Suprapubic skin (tissue), 4 donors: Measurements from ENCODE around the gene BORCS6. TPM values are rescaled to one million over a fixed set of nuclear protein-coding genes. Genes with fewer than 3 reads are reported as not detected.

Experiments used
- DNase-seq, 2 donors: peaks; one replicate each; pipeline ENCODE4 v3.0.0-alpha.2; 2019; ENCODE audit warnings: low spot score in 2 of 2
- H3K27ac ChIP-seq: fragments of 200-600 bp; sonication (generic); one replicate; pipeline ENCODE4 v1.5.1; 2019
- H3K27me3 ChIP-seq: fragments of 200-600 bp; sonication (generic); one replicate; pipeline ENCODE4 v1.5.1; 2019
- H3K36me3 ChIP-seq: fragments of 200-600 bp; sonication (generic); one replicate; pipeline ENCODE4 v1.5.1; 2019
- H3K4me1 ChIP-seq: fragments of 200-600 bp; sonication (generic); one replicate; pipeline ENCODE4 v1.5.1; 2019
- H3K4me3 ChIP-seq: fragments of 200-600 bp; sonication (generic); one replicate; pipeline ENCODE4 v1.5.1; 2019; ENCODE audit warnings: mild to moderate bottlenecking
- H3K9me3 ChIP-seq: fragments of 200-600 bp; sonication (generic); one replicate; pipeline ENCODE4 v1.5.1; 2019
- EP300 ChIP-seq: sonication (generic); formaldehyde crosslinking; IDR thresholded peaks from one replicate; pipeline ENCODE4 v1.6.1; 2017; ENCODE audit warnings: antibody characterized with exemption
- POLR2A ChIP-seq, 2 donors: fragments of 450-650 bp; IDR thresholded peaks; one replicate each; pipeline ENCODE4 v1.6.1; 2017; ENCODE audit warnings: antibody characterized with exemption in 2 of 2, mild to moderate bottlenecking in 2 of 2, moderate library complexity in 2 of 2
- POLR2AphosphoS5 ChIP-seq, 3 donors: sonication (generic); formaldehyde crosslinking; IDR thresholded peaks; one replicate each; pipeline ENCODE4 v1.6.1; 2017; ENCODE audit warnings: antibody characterized with exemption in 3 of 3
- WGBS: methylation state at CpG from one replicate; pipeline ENCODE4 v1.1.5; 2018; 5-methylcytosine and 5-hydroxymethylcytosine counted together
- total RNA-seq, 4 donors: library from RNA; depleted of rRNA; stranded (reverse); fragments of >200 nt; gene quantifications; one replicate each; pipeline ENCODE4 v1.1.0, GENCODE V29; 2016
- TF ChIP-seq, protein P1 (sequence below), 2 donors: fragments of 200-600 bp in 1 of 2; fragments of 450-650 bp in 1 of 2; sonication (generic) in 1 of 2; IDR thresholded peaks; one replicate each; pipeline ENCODE4 v1.5.1; 2016 to 2019; ENCODE audit warnings: antibody characterized with exemption in 2 of 2, mild to moderate bottlenecking in 1 of 2, moderate library complexity in 1 of 2

Gene BORCS6
- total RNA-seq, 4 donors from 2014 or later: 8.1 to 10.6 (median 9.9) TPM

DNA sequence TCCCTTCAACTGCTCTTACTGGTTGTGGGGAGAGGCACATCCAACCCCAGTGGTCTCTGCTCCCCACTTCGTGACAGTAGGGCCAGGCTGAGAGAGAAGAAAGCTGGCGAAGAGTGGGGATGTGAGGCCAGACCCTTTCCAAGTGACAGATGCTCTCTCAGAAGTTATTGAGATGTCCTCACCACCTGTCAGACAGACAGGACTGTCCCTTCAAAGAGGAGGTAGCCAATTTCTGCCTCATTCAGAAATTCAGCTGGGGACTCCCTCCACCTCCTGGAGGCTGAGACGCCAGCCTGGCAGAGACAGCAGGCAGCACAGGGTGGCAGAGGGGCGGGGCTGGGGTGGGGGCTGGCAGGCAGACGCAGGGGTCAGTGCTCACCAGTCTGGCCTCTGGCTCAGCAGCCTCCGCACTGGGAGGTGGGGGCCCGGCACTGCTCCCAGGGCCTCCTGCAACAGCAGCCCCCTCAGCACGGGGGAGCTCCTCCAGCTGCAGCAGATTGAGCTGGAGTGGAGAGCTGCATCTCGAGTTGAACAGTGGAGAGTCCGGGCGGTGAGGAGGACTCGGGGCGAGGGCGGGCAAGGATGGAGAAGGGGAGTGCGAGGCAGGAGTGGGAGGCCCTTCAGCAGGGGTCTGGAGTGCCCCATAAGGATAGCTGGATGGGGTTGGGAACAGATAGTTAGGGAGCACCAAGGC, 46.9 kb downstream of the BORCS6 start:
- DNase-seq: peak in 1 of 2 donors; percentile 76
- 85% methylated on average over 11 of the region's 15 CpGs for WGBS
- H3K9me3 ChIP-seq: no peaks in the 10 kb centered on the region
- peaks cover 87% of the 10 kb centered on the region for H3K36me3 ChIP-seq
- TF ChIP-seq, protein P1, sequence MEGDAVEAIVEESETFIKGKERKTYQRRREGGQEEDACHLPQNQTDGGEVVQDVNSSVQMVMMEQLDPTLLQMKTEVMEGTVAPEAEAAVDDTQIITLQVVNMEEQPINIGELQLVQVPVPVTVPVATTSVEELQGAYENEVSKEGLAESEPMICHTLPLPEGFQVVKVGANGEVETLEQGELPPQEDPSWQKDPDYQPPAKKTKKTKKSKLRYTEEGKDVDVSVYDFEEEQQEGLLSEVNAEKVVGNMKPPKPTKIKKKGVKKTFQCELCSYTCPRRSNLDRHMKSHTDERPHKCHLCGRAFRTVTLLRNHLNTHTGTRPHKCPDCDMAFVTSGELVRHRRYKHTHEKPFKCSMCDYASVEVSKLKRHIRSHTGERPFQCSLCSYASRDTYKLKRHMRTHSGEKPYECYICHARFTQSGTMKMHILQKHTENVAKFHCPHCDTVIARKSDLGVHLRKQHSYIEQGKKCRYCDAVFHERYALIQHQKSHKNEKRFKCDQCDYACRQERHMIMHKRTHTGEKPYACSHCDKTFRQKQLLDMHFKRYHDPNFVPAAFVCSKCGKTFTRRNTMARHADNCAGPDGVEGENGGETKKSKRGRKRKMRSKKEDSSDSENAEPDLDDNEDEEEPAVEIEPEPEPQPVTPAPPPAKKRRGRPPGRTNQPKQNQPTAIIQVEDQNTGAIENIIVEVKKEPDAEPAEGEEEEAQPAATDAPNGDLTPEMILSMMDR (IDR thresholded peaks at IDR 0.05): no peak
- no peak for TF ChIP-seq POLR2AphosphoS5 (IDR thresholded peaks at IDR 0.05)
- TF ChIP-seq EP300: no peak
- H3K27ac ChIP-seq: no peak overlapping the region
- H3K4me1 ChIP-seq: peaks cover 37% of the 10 kb centered on the region
- H3K4me3 ChIP-seq: no peak overlapping the region
- H3K27me3 ChIP-seq: no peaks in the 10 kb centered on the region

DNA sequence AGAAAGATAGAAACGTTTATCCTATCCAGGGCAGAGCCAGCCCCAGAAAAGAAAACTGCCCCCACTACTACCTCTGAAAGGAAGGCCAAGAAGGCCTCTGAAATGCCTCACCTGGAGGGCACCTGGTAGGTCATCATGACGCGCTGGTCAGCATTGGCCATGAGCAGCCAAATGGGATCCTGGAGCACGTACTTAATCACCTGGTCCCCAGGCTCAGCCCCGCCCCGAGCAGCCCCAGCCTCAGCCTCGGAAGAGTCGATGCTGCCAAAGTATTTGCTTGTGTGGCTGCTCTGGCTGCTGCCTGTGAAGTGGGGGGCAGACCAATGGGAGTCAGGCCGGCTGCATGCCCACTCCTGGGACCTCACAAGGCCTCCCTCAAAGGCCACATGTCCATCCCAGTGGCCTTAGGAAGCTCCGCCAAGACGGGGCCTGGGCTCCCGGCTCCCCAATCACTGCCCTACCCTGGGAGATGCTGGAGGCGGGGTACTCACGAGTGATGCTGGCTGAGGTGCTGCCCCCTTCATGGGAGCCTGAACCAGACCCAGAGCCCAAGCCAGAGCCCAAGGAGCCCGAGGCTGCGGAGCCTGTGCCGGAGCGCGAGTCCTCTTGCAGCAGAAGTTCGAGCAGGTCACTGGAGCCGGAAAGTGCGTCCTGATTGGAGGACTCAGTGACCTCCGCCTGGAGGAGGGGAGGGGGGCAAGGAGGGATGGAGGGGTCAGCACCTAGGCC, 47.7 kb downstream of the BORCS6 start:
- H3K4me1 ChIP-seq: peaks cover 36% of the 10 kb centered on the region
- H3K9me3 ChIP-seq: no peaks in the 10 kb centered on the region
- H3K36me3 ChIP-seq: peaks cover 80% of the 10 kb centered on the region
- 78% methylated on average over 7 of the region's 23 CpGs for WGBS
- no peak overlapping the region for H3K4me3 ChIP-seq
- no peaks in the 10 kb centered on the region for H3K27me3 ChIP-seq
- peak in 1 of 2 donors; percentile 82 for DNase-seq
- no peak overlapping the region for H3K27ac ChIP-seq
- TF ChIP-seq POLR2A (IDR thresholded peaks at IDR 0.05): no peak
- TF ChIP-seq POLR2AphosphoS5 (IDR thresholded peaks at IDR 0.05): no peak
- TF ChIP-seq, protein P1 (IDR thresholded peaks at IDR 0.05): no peak
- TF ChIP-seq EP300: no peak

DNA sequence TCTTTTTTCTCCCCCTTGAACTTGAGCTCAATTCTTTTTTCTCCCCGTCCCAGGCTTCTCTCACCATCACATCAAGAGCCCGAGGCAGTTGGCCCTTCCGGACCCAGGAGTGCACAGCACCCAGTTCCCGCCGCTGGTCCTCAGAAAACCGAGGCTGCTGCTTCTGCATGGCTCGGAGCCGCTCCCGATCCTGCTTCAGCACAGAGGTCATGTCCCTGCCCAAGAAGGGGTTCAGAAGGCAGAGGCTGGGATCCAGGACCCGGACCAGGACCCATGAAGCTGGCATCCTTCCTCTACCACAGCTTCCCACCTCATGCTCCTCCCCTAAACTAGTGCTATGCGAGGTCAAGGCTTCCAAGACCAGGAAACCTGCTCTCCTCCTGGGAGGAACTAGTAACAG, 48.2 kb downstream of the BORCS6 start:
- Histone ChIP-seq H3K27me3 (no peaks in the 10 kb centered on the region), H3K4me1 (peaks cover 31% of the 10 kb centered on the region), H3K4me3 (no peak overlapping the region), H3K27ac (no peak overlapping the region), H3K9me3 (no peaks in the 10 kb centered on the region), H3K36me3 (peaks cover 74% of the 10 kb centered on the region)
- WGBS: 90% methylated on average over 10 of the region's 11 CpGs
- TF ChIP-seq, protein P1 (IDR thresholded peaks at IDR 0.05): no peak
- TF ChIP-seq POLR2AphosphoS5 (IDR thresholded peaks at IDR 0.05): no peak
- TF ChIP-seq POLR2A (IDR thresholded peaks at IDR 0.05): no peak
- no peak for TF ChIP-seq EP300
- DNase-seq: peak in 1 of 2 donors; percentile 72

DNA sequence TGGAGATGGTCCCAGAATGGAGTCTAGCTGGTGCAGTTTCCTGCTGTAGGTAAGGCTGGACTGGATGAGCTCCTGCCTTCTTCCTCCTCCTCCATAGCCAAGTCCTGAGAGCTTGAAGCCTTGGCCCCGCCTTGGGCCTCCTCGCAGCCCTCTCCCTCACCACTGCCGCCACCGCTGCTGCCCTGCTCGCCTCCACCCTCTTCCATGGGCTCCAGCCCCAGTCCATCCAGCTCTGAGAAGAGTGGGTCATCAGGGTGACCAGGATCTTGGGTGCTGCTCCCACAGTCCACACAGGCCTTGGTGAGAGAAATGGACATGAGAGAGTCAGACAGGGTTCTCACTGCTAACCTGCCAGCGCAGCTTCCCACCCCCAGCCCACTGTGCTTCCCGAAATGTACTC, 48.9 kb downstream of the BORCS6 start:
- no peak overlapping the region for H3K4me3 ChIP-seq
- DNase-seq: peak in 1 of 2 donors; percentile 70
- H3K27me3 ChIP-seq: no peaks in the 10 kb centered on the region
- peaks cover 31% of the 10 kb centered on the region for H3K4me1 ChIP-seq
- peaks cover 67% of the 10 kb centered on the region for H3K36me3 ChIP-seq
- 95% methylated on average over 5 of the region's 7 CpGs for WGBS
- H3K9me3 ChIP-seq: no peaks in the 10 kb centered on the region
- TF ChIP-seq, protein P1 (IDR thresholded peaks at IDR 0.05): no peak
- TF ChIP-seq EP300 (no peak), POLR2A (IDR thresholded peaks at IDR 0.05) (no peak), POLR2AphosphoS5 (IDR thresholded peaks at IDR 0.05) (no peak)
- H3K27ac ChIP-seq: no peak overlapping the region
